Kidney (tissue), 14 donors: ENCODE results near the gene USP6NL. TPM values are rescaled to one million over a fixed set of nuclear protein-coding genes. Genes with fewer than 3 reads are reported as not detected.
"Not testable (repeated sequence)": the region's sequence is repeated elsewhere in the genome, so short reads cannot be mapped to it uniquely, and the experiment has no call there.

ENCODE experiments used
- DNase-seq, 5 donors: peaks; one replicate each; pipeline ENCODE4 v3.0.0-alpha.2; 2013 to 2020
- FAIRE-seq: peaks from 2 replicates; lab custom pipeline; 2012; peaks lifted over from hg19 to GRCh38; lab: Jason Lieb, UNC
- H3K27ac ChIP-seq, 2 donors: one replicate each; pipeline ENCODE4 v1.7.0; 2013; ENCODE audit warnings: low read depth in 2 of 2, low read length in 2 of 2, inconsistent platforms in 1 of 2
- H3K27me3 ChIP-seq: one replicate; pipeline ENCODE4 v1.7.1; 2013; ENCODE audit warnings: low read length, inconsistent platforms; ENCODE audit not compliant: control insufficient read depth, insufficient read depth
- H3K36me3 ChIP-seq, 3 donors: one replicate each; pipeline versions ENCODE4 v1.7.0 to v1.7.1; 2013; ENCODE audit warnings: low read length in 3 of 3, control low read depth in 1 of 3, inconsistent platforms in 1 of 3; ENCODE audit not compliant: insufficient read depth in 3 of 3, control insufficient read depth in 2 of 3
- H3K4me1 ChIP-seq, 3 donors: one replicate each; pipeline versions ENCODE4 v1.7.0 to v1.7.1; 2013; ENCODE audit warnings: low read length in 3 of 3, inconsistent platforms in 1 of 3, low read depth in 1 of 3; ENCODE audit not compliant: control insufficient read depth in 2 of 3, insufficient read depth in 2 of 3
- H3K4me3 ChIP-seq, 3 donors: one replicate each; pipeline versions ENCODE4 v1.7.0 to v1.8.1; 2013; ENCODE audit warnings: low read length in 3 of 3, control low read depth in 1 of 3, inconsistent platforms in 1 of 3
- H3K9ac ChIP-seq, 3 donors: one replicate each; pipeline versions ENCODE4 v1.7.0 to v1.7.1; 2013; ENCODE audit warnings: low read length in 3 of 3, control low read depth in 1 of 3, inconsistent platforms in 1 of 3
- H3K9me3 ChIP-seq, 3 donors: one replicate each; pipeline versions ENCODE4 v1.7.0 to v1.7.1; 2013; ENCODE audit warnings: low read length in 3 of 3, control low read depth in 1 of 3, inconsistent platforms in 1 of 3; ENCODE audit not compliant: control insufficient read depth in 2 of 3, insufficient read depth in 1 of 3
- intact Hi-C: fragments of 100-400 bp; cut with DNase I; formaldehyde crosslinking; loops from one replicate; pipeline ENCODE4 v1.11.1; 2022
- polyA plus RNA-seq: library from polyadenylated mRNA; stranded (reverse); fragments of 350-450 nt; fragmentation: Illumina TruSeq; extraction: RNeasy Lipid Tissue Mini Kit (QIAGEN cat#74804); gene quantifications from one replicate; pipeline ENCODE4 v1.2.3, GENCODE V29; 2014; ENCODE audit warnings: low read depth, low replicate concordance; ENCODE audit not compliant: insufficient read depth
- total RNA-seq: library from RNA; stranded (reverse); fragmentation: NEBNext Ultra II Directional; extraction: Animal tissue kit (Norgen Biotek cat#: 25700); gene quantifications from one replicate; pipeline ENCODE4 v1.2.1, GENCODE V29; 2021
- TF ChIP-seq, protein P1 (sequence below): IDR thresholded peaks from 3 replicates; pipeline ENCODE4 v1.5.1; 2012; ENCODE audit warnings: mild to moderate bottlenecking, moderate library complexity, borderline replicate concordance; ENCODE audit not compliant: insufficient read depth; ENCODE audit errors: extremely low read depth
- donor health status: control.
- donor health status: control.
- donor health status: control.
- donor health status: control.
- donor health status: control.
- donor health status: DM: yes; HTN: yes; CAD: no.
- donor health status: Normal renal cell carcinoma (clear cell type).

Gene USP6NL
- total and polyA plus RNA-seq, 2 donors from 2014 or later = 4.5 to 17.7 TPM

DNA sequence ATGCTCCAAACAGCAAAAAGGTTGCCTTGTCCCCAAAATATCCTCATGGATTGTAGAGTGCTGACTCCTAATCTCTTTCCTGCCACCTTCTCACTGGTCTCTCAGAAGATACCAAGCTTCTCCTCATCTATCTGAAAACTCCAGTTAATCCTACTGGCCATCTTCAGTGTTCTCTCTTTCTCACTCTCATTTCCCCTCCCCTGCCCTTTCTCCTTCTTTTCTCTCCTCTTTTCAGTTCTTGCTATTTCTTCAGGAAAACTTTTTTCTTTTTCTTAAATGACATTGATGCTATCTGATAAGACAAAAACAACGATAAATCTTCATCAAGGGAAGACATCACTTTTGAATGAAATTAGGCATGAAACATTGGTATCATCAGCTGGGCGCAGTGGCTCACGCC, 109.8 kb downstream of the USP6NL start:
- Histone ChIP-seq H3K4me1 (no peaks in the 10 kb centered on the region), H3K4me3 (no peak overlapping the region), H3K27ac (no peak overlapping the region), H3K36me3 (peaks cover 0 to 10% (median 0%) of the 10 kb centered on the region in 3 donors), H3K27me3 (no peaks in the 10 kb centered on the region), H3K9ac (no peak overlapping the region), H3K9me3 (no peaks in the 10 kb centered on the region)
- no peak for FAIRE-seq
- TF ChIP-seq, protein P1, sequence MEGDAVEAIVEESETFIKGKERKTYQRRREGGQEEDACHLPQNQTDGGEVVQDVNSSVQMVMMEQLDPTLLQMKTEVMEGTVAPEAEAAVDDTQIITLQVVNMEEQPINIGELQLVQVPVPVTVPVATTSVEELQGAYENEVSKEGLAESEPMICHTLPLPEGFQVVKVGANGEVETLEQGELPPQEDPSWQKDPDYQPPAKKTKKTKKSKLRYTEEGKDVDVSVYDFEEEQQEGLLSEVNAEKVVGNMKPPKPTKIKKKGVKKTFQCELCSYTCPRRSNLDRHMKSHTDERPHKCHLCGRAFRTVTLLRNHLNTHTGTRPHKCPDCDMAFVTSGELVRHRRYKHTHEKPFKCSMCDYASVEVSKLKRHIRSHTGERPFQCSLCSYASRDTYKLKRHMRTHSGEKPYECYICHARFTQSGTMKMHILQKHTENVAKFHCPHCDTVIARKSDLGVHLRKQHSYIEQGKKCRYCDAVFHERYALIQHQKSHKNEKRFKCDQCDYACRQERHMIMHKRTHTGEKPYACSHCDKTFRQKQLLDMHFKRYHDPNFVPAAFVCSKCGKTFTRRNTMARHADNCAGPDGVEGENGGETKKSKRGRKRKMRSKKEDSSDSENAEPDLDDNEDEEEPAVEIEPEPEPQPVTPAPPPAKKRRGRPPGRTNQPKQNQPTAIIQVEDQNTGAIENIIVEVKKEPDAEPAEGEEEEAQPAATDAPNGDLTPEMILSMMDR = no peak
- intact Hi-C loops = no loop called here
- no peak for DNase-seq

DNA sequence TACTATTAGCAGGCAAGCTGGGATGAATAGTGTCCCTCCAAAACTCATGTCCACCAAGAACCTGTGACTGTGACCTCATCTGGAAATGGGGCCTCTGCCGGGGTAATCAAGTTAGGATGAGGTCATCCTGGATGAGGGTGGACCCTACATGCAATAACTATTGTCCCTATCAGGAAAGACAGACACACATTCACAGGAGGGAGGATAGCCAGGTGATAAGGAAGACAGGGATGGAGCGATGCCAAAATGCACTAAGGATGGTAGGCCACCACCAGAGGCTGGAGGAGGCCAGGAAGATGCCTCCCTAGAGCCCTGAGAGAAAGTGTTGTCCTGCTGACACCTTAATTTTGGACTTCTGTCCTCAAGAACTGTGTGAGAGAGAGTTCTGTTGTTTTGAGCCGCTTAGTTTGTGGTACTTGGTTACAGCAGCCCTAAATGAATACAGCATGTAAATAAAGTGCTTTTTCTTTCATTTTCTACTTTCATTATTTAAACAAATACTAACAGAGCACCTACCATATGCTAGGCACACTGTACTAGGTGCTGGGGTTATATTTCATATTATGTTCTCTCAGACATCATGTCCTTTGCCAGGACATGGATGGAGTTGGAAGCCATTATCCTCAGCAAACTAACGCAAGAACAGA, 111.9 kb downstream of the USP6NL start:
- DNase-seq = no peak
- H3K4me3 ChIP-seq = no peak overlapping the region
- no peak overlapping the region for H3K9ac ChIP-seq
- H3K36me3 ChIP-seq = peaks cover 0 to 10% (median 0%) of the 10 kb centered on the region in 3 donors
- H3K4me1 ChIP-seq = no peaks in the 10 kb centered on the region
- TF ChIP-seq, protein P1 = no peak
- H3K27ac ChIP-seq = no peak overlapping the region
- no peaks in the 10 kb centered on the region for H3K27me3 ChIP-seq
- no peak for FAIRE-seq
- intact Hi-C loops = no loop called here
- H3K9me3 ChIP-seq = no peaks in the 10 kb centered on the region

DNA sequence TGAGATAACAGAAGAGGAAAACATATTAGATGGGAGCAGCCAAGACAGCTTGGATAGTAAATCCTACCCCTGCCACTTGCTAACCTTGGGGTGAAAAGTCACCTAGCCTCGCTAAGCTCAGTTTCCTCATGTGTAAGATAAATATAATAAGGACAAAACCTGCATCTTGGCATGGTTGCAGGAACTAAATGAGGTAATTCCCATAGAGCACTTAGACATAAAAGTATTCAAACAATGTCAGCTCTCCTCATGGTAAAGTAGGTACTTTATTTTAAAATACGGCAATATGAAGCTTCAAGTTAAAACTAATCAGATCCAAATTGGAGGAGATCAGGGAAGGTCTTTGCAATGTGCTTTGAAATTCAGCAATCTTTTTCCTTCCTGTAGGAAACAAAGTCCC, 113.1 kb downstream of the USP6NL start:
- Histone ChIP-seq H3K9ac (no peak overlapping the region), H3K36me3 (peaks cover 0 to 10% (median 0%) of the 10 kb centered on the region in 3 donors), H3K4me1 (no peaks in the 10 kb centered on the region), H3K9me3 (no peaks in the 10 kb centered on the region), H3K27ac (no peak overlapping the region), H3K4me3 (no peak overlapping the region), H3K27me3 (no peaks in the 10 kb centered on the region)
- FAIRE-seq = no peak
- intact Hi-C loops = no loop called here
- DNase-seq = no peak
- TF ChIP-seq, protein P1 = no peak

DNA sequence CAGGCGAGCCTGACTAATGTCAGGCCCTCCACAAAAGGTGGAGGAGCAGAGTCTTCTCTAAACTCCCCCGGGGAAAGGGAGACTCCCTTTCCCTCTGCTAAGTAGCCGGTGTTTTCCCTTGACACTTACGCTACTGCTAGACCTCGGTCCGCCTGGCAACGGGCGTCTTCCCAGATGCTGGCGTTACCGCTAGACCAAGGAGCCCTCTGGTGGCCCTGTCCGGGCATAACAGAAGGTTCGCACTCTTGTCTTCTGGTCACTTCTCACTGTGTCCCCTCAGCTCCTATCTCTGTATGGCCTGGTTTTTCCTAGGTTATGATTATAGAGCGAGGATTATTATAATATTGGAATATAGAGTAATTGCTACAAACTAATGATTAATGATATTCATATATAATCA, 116.5 kb downstream of the USP6NL start:
- H3K4me1 ChIP-seq, intact Hi-C loops, H3K36me3 ChIP-seq, H3K9ac ChIP-seq, H3K27ac ChIP-seq, DNase-seq, H3K4me3 ChIP-seq, FAIRE-seq, H3K9me3 ChIP-seq, H3K27me3 ChIP-seq: not testable (repeated sequence)
